Measurements from ENCODE around the gene NFATC1.
"Not testable (repeated sequence)": the region's sequence is repeated elsewhere in the genome, so short reads cannot be mapped to it uniquely, and the experiment has no call there.

The NFATC1 gene

DNA sequence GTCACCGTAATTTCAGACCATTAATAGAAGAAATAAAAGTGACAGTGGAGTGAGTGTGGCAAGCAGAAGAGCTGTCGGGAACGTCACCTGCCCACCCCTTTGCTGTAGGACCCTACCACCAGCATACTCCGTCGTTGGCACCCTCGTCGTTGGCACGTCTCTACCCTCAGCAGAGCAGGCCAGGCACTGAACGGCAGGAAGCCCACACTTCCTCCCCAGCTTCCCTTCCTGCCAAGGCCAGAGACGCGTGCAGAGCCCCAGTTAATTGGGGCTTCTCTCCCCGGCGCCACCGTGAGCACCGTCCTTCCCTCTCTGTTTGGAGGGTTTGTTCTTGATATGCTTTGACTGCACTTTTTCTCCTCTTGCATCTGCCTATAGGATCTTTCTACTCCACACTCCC, 27.0 kb upstream of the NFATC1 start:
- Mint-ChIP-seq H3K9me3 (no peaks in the 10 kb centered on the region), H3K27me3 (no peaks in the 10 kb centered on the region), H3K4me3 (no peak overlapping the region), H3K27ac (peak overlapping the region; percentile 18), H3K4me1 (peaks cover 29% of the 10 kb centered on the region), H3K36me3 (ENCODE audit: low read depth) (peaks cover 6% of the 10 kb centered on the region)
- ATAC-seq = no peak
- no peak for DNase-seq

DNA sequence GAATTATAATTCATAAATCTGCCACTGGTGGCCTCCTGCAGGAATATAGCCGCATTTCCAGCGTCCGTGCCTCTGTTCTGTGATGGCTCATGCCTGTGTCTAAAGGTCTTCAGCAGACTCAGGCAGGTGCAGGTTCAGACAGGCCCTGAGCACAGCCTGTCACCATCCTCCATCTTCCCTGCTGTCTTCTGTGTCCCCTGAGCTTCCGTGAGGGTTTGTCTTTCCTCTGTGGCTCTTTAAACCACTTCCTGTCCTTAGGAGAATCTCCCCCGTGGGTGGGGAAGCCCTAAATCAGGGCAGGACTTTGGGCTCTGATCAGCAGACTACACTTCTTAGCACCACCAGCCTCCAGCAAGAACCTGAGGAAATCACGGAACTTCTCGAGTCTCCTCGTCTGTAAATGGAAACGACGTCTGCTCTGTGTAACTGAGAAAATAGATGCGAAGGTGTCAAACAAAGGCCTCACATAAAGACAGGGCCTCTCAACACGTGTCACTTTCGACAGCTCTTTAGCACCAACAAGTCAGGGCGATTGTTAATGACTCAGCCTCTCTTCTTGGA, 24.1 kb upstream of the NFATC1 start:
- H3K4me3 Mint-ChIP-seq = no peak overlapping the region
- H3K9me3 Mint-ChIP-seq = no peaks in the 10 kb centered on the region

DNA sequence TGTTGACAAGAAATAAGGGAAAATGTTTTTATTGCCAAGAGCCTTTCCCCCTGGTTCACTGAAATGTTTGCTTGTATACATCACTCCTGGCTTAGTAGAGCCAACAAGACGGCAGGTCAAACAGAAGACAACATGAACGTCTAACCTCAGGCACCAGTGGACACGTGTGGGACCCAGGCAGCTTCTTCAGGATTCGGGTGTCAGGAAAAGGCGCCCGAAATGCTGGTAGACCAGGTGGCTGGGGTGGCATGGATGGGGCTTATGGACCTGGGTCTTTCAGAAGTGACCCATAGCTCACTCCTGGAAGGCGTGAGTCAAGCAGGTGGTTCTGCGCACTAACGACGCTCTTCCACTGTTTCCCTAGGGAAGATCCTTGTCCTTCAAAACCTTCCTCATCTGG, 23.3 kb upstream of the NFATC1 start:
- Mint-ChIP-seq H3K27ac (no peak overlapping the region), H3K4me1 (peaks cover 29% of the 10 kb centered on the region), H3K9me3 (no peaks in the 10 kb centered on the region), H3K27me3 (no peaks in the 10 kb centered on the region), H3K36me3 (ENCODE audit: low read depth) (peaks cover 4% of the 10 kb centered on the region), H3K4me3 (no peak overlapping the region)
- ATAC-seq (no peak), DNase-seq (no peak)

More for the DNA sequence above, 24.1 kb upstream of the NFATC1 start:
- H3K27me3 Mint-ChIP-seq = no peaks in the 10 kb centered on the region
- DNase-seq = no peak
- peak; percentile 80 for ATAC-seq
- peaks cover 29% of the 10 kb centered on the region for H3K4me1 Mint-ChIP-seq
- peak overlapping the region; percentile 14 for H3K27ac Mint-ChIP-seq
- H3K36me3 Mint-ChIP-seq (ENCODE audit: low read depth) = peaks cover 4% of the 10 kb centered on the region

DNA sequence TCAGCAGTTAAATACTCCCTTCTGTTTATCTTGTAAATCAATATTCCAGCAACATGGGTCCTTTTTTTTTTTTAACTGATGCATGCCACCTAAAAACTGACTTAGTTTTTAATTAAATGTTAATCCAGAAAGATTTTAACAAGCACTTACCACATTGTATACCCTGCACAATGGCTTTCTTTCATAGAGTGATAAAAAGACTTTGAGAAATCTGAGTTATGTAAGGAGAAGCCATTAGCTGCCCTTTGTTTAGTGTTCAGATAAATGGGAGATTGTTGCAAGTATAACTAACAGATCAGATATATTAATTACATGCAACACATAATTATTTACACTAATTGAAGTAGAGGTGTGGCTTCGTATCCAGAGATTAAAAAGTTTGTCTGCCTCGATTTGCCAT, 22.7 kb upstream of the NFATC1 start:
- no peaks in the 10 kb centered on the region for H3K9me3 Mint-ChIP-seq

DNA sequence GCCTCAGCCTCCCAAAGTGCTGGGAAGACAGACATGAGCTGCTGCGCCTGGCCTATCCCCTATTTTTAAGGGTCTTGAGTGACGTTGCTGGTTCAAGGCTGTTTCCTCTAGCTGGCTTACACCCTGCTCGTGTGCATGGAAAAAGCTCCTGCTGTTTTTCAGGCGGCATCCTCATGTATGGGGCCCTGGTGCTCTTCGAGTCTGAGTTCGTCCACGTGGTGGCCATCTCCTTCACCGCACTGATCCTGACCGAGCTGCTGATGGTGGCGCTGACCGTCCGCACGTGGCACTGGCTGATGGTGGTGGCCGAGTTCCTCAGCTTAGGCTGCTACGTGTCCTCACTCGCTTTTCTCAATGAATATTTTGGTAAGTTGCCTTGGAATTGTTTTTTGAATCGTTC, 22.0 kb upstream of the NFATC1 start:
- H3K4me1 Mint-ChIP-seq = peaks cover 18% of the 10 kb centered on the region

More for the DNA sequence above, 22.7 kb upstream of the NFATC1 start:
- ATAC-seq (no peak), DNase-seq (no peak)
- Mint-ChIP-seq H3K4me1 (peaks cover 25% of the 10 kb centered on the region), H3K4me3 (no peak overlapping the region), H3K36me3 (ENCODE audit: low read depth) (peaks cover 4% of the 10 kb centered on the region), H3K27ac (no peak overlapping the region), H3K27me3 (no peaks in the 10 kb centered on the region)

DNA sequence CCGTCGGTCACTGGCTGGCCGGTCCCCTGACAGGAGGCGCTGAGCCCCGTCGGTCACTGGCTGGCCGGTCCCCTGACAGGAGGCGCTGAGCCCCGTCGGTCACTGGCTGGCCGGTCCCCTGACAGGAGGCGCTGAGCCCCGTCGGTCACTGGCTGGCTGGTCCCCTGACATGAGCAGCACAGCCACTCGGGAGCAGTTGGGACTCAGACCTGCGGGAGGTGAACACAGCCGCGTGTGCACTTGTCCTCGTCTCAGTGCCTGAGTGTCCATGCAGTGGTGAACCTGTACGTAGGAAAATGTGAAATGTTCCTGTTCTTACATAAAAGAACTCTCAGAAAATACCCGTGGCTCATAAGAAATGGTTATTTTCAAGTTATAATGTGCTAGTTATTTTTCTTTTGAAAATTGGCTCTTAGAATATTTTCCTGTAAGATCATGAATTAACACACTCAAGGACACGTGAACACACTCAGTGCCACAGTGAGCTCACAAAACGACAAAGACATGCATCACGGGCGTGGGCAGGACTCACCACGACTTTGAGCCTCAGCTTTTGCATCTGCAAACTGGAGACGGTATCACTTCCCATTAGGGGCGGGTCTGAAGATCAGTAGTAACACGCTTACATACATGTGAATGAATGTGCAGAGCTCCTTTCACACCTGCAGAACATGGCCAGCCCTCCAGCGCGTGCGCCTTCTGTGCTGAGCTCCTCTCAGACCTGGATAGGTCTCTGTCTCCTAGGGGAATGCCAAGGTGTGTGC, 21.1 kb upstream of the NFATC1 start:
- ATAC-seq (no peak), DNase-seq (no peak)
- H3K4me3 Mint-ChIP-seq = no peak overlapping the region
- no peaks in the 10 kb centered on the region for H3K27me3 Mint-ChIP-seq
- H3K4me1 Mint-ChIP-seq = peaks cover 24% of the 10 kb centered on the region
- H3K36me3 Mint-ChIP-seq (ENCODE audit: low read depth) = peaks cover 6% of the 10 kb centered on the region
- H3K9me3 Mint-ChIP-seq = no peaks in the 10 kb centered on the region
- H3K27ac Mint-ChIP-seq = no peak overlapping the region

More for the DNA sequence above, 22.0 kb upstream of the NFATC1 start:
- Mint-ChIP-seq H3K27me3 (no peaks in the 10 kb centered on the region), H3K9me3 (no peaks in the 10 kb centered on the region), H3K36me3 (ENCODE audit: low read depth) (peaks cover 8% of the 10 kb centered on the region), H3K4me3 (no peak overlapping the region), H3K27ac (no peak overlapping the region)
- ATAC-seq (no peak), DNase-seq (no peak)

DNA sequence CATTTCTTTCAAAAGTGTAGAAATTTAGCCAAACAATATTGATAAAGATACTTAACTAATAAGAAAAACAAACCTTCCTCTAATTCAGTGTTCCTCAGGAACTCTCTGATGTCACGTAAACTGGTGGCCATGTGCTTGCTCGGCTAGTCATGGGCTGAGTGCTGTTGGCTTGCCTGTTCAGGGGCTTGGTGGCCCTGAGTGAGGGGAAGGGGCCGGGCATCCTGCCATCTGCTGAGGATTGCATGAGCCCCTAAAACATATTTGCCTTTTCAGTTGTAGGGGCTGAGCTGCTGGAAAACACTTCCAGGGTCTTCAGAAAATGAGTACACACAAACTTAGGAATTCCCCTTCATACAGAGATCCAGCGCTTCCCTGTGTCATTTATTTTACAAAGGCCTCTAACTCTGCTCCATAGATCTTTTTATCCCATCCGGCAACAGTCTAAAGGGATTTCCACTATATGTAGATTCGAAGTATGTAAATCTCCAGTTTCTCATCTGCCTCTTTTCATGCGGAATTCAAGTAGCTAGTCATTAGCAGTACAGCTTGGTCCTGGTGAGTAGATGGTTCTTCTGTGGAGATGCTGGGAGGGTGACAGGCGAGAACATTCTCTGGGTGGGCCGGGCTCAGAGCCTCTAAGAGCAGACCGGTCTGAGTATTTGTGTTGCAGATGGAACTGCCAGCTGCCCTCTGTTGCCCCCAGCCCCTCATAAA, 20.1 kb upstream of the NFATC1 start:
- H3K4me3 Mint-ChIP-seq = no peak overlapping the region
- peaks cover 23% of the 10 kb centered on the region for H3K4me1 Mint-ChIP-seq
- no peaks in the 10 kb centered on the region for H3K9me3 Mint-ChIP-seq
- ATAC-seq (no peak), DNase-seq (no peak)
- no peaks in the 10 kb centered on the region for H3K27me3 Mint-ChIP-seq
- peaks cover 6% of the 10 kb centered on the region for H3K36me3 Mint-ChIP-seq (ENCODE audit: low read depth)
- no peak overlapping the region for H3K27ac Mint-ChIP-seq

DNA sequence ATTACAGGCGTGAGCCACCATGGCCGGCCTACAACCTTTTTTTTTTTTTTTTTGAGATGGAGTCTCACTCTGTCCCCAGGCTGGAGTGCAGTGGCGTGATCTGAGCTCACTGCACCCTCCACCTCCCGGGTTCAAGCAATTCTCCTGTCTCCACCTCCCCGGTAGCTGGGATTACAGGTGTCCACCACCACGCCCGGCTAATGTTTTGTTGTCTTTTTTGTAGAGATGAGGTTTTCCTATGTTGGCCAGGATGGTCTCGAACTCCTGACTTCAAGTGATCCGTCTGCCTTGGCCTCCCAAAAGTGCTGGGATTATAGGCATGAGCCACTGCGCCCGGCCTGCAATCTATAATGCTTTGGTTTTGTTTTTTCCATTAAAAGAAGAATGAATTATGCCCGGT, 19.1 kb upstream of the NFATC1 start:
- ATAC-seq; H3K36me3 Mint-ChIP-seq (ENCODE audit: low read depth); H3K9me3 Mint-ChIP-seq; H3K4me3 Mint-ChIP-seq; DNase-seq; H3K27me3 Mint-ChIP-seq; H3K27ac Mint-ChIP-seq: not testable (repeated sequence)
- peaks cover 13% of the 10 kb centered on the region for H3K4me1 Mint-ChIP-seq

DNA sequence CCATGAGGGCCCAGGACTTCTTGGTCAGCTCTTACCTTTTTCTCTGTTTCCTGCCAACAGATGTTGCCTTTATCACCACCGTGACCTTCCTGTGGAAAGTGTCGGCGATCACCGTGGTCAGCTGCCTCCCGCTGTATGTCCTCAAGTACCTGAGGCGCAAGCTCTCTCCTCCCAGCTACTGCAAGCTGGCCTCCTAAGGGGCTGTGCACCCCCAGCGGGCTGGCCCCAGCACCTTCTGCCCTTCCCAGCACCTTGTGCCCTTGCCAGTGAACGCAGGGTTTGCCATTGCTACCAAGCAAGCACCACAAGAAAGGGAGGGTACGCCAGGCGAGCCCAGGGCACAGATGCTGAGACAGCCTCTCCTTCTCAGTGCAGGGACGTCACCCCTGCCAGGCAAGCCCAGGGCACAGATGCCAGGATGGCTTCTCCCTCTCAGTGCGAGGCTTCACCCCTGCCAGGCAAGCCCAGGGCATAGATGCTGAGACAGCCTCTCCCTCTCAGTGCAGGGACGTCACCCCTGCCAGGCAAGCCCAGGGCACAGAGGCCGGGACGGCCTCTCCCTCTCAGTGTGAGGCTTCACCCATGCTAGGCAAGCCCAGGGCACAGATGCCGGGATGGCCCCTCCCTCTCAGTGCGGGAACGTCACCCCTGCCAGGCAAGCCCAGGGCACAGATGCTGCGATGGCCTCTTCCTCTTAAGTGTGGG, 18.4 kb upstream of the NFATC1 start:
- no peaks in the 10 kb centered on the region for H3K9me3 Mint-ChIP-seq
- no peak overlapping the region for H3K4me3 Mint-ChIP-seq
- H3K36me3 Mint-ChIP-seq (ENCODE audit: low read depth) = peaks cover 4% of the 10 kb centered on the region
- DNase-seq = no peak
- no peaks in the 10 kb centered on the region for H3K27me3 Mint-ChIP-seq
- H3K4me1 Mint-ChIP-seq = peaks cover 11% of the 10 kb centered on the region
- H3K27ac Mint-ChIP-seq = no peak overlapping the region
- ATAC-seq = no peak

DNA sequence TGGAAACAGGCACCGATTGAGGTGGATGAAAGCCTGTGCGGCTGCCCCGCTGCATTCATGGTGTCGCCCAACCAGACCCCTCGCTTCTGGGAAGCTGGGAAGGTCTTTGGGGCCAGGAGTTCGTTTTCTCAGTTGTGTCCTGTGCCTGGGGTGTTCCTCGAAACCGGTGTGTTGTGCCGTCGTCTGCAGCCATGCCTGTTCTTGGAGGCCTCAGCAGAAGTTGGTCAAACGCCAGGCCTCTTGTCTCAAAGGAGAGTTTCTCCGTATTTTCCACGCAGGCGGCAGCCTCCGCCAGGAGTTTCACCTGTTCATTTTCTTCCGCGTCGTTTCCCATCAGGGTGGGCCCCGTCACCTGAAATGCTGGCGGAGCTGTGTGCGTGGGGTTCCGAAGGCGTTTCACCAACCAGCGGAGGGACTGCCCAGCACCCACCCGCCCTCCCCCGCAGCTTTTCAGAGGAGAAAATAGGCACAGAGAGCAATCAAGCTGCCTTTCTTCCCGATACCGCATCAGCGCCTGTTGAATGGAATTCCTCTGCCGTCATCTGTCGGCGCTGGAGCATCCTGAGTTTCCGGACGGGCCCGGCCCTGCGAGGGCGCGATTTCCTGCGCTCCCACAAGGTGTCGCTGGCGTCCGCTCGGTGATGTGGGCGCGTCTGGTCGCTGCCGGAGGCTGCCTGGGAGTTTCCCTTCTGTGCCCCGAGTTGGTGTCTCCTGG, 17.0 kb upstream of the NFATC1 start:
- Mint-ChIP-seq H3K27ac (peak overlapping the region; percentile 8), H3K4me3 (no peak overlapping the region), H3K9me3 (no peaks in the 10 kb centered on the region), H3K27me3 (no peaks in the 10 kb centered on the region), H3K4me1 (peaks cover 11% of the 10 kb centered on the region), H3K36me3 (ENCODE audit: low read depth) (peaks cover 4% of the 10 kb centered on the region)
- DNase-seq (peak; percentile 87), ATAC-seq (peak; percentile 85)

DNA sequence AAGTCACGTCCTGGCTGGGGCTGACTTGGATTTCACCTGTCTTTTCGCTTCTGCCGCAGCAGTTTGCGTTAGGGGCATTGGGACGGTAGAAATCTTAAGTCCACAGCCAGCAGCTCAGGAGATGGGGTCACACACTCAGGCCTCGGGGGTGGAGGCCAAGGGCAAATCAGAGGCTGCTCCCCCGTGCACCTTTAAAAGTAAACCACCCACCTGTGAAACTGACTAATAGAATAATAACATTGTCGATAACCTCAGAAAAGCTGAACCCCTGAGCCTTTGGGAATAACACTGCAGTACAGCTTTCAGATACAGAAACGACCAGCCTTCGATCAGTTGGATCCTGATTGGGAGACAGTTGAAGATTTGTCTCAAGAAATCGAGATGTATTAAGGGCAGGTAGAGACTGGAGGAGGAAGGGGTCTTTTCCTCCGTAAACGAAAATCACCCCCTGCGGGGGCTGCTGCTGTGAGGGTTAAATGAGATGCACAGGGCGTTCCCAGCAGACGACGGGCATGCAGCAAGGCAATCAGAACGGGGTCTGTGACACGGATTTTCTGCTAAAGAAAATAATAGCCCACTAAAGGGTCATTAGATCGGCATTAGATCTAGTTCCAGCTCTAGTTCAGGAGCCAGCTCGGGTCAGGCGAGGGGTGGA, 16.4 kb upstream of the NFATC1 start:
- Mint-ChIP-seq H3K4me1 (peaks cover 12% of the 10 kb centered on the region), H3K27me3 (no peaks in the 10 kb centered on the region), H3K4me3 (no peak overlapping the region), H3K36me3 (ENCODE audit: low read depth) (peaks cover 4% of the 10 kb centered on the region), H3K9me3 (no peaks in the 10 kb centered on the region), H3K27ac (peak overlapping the region; percentile 8)
- ATAC-seq = no peak
- no peak for DNase-seq

DNA sequence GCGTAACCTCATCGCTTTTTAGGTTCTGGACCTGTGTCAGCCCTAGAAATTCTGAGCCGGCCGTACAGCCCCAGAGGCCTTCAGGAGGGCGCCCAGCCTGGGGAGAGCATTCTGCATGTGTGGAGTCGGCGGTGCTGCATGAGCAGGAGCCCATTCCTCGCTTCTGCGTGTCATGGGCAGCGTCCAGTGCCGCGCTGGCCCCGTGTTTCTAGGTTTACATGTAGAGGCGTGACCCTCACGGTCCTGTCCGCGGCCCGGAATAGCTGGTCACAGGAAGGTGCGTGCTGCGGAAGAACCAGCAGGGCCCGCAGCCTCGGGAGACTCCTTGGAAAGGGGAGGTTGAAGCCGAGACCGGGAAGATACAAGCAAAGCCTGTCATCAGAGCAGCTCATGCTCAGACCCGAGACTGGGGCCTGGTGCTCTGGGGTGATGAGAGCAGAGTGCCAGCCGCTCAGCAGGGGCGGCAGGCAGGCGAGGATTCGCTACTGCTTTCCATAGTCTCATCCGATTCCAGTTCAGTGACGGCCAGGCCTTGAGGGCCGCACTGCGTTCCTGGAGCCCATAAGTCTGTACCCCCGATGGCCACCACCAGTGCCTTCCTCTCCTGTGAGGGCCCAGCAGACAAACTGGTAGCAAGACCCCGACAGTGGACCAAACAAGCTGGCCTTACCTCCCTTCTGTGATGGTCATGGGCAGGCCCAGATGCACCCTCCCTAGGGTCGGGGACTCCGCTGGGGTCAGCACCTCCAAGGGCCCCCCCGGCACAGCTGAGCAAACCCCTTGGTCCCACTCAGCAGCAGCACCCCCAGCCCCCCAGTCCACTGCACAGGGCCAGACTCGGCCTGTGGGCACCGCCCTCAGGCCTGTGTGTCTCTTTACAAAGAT, 15.6 kb upstream of the NFATC1 start:
- ATAC-seq = no peak

More for the DNA sequence above, 15.6 kb upstream of the NFATC1 start:
- Mint-ChIP-seq H3K27me3 (no peaks in the 10 kb centered on the region), H3K27ac (no peak overlapping the region), H3K9me3 (no peaks in the 10 kb centered on the region), H3K4me1 (peaks cover 13% of the 10 kb centered on the region), H3K36me3 (ENCODE audit: low read depth) (peaks cover 4% of the 10 kb centered on the region), H3K4me3 (no peak overlapping the region)
- DNase-seq = no peak
